GM18505 (cell line): Measurements from ENCODE around the gene XYLT1.

Experiments
- ATAC-seq: cut with Tn5 transposase; IDR thresholded peaks from one replicate; pipeline ENCODE4 v1.9.1; 2021; ENCODE audit not compliant: unreplicated experiment
- POLR2A ChIP-seq: IDR thresholded peaks from 4 replicates; pipeline ENCODE4 v1.6.1; 2011; ENCODE audit warnings: borderline replicate concordance; ENCODE audit not compliant: insufficient read depth, insufficient read length; ENCODE audit errors: extremely low read depth

XYLT1 gene

GRCh38 chr16:17282247-17282646 is 188.5 kb downstream of the XYLT1 start:
- no peak for TF ChIP-seq POLR2A
- no peak for ATAC-seq

GRCh38 chr16:17281052-17281451 is 189.7 kb downstream of the XYLT1 start:
- ATAC-seq: no peak

GRCh38 chr16:17278988-17279387 is 191.8 kb downstream of the XYLT1 start:
- ATAC-seq: no peak
- no peak for TF ChIP-seq POLR2A

More at GRCh38 chr16:17281052-17281451, 189.7 kb downstream of the XYLT1 start:
- TF ChIP-seq POLR2A: no peak

- no peak for TF ChIP-seq POLR2A
- ATAC-seq: no peak
Measured at GRCh38 chr16:17277981-17278381, 192.8 kb downstream of the XYLT1 start.

GRCh38 chr16:17276610-17277009 is 194.2 kb downstream of the XYLT1 start:
- no peak for ATAC-seq
- TF ChIP-seq POLR2A: no peak

GRCh38 chr16:17276010-17276530 is 194.7 kb downstream of the XYLT1 start:
- TF ChIP-seq POLR2A: no peak
- no peak for ATAC-seq

GRCh38 chr16:17275076-17276009 is 195.4 kb downstream of the XYLT1 start:
- no peak for TF ChIP-seq POLR2A
- ATAC-seq: no peak

- ATAC-seq: no peak
- TF ChIP-seq POLR2A: no peak
Measured at GRCh38 chr16:17273142-17273561, 197.6 kb downstream of the XYLT1 start.

- TF ChIP-seq POLR2A: no peak
- no peak for ATAC-seq
Measured at GRCh38 chr16:17272716-17273115, 198.0 kb downstream of the XYLT1 start.

GRCh38 chr16:17271687-17272086 is 199.1 kb downstream of the XYLT1 start:
- ATAC-seq: no peak
- no peak for TF ChIP-seq POLR2A

- no peak for TF ChIP-seq POLR2A
- ATAC-seq: no peak
Measured at GRCh38 chr16:17270683-17271109, 200.1 kb downstream of the XYLT1 start.

- no peak for ATAC-seq
- no peak for TF ChIP-seq POLR2A
Measured at GRCh38 chr16:17270111-17270510, 200.6 kb downstream of the XYLT1 start.

GRCh38 chr16:17269439-17269838 is 201.3 kb downstream of the XYLT1 start:
- TF ChIP-seq POLR2A: no peak
- no peak for ATAC-seq
